AG09309 (cell line): ENCODE measurements around the gene RELCH.

Source experiments
- DNase-seq: peaks from one replicate; pipeline ENCODE4 v3.0.0-alpha.2; 2010; ENCODE audit warnings: low read depth
- H3K4me3 ChIP-seq: 2 replicates; pipeline ENCODE4 v1.5.1; 2011; ENCODE audit warnings: mild to moderate bottlenecking, low read depth, low read length, moderate library complexity; ENCODE audit not compliant: control insufficient read depth
- TF ChIP-seq, protein P1 (sequence below): IDR thresholded peaks from 2 replicates; pipeline ENCODE4 v1.5.1; 2011; ENCODE audit warnings: mild to moderate bottlenecking, low read depth, low read length, inconsistent platforms; ENCODE audit not compliant: insufficient read depth, control insufficient read depth; ENCODE audit errors: missing control alignments

The RELCH gene

GRCh38 chr18:62200121-62200914, 13.3 kb downstream of the RELCH start:
- TF ChIP-seq, protein P1, sequence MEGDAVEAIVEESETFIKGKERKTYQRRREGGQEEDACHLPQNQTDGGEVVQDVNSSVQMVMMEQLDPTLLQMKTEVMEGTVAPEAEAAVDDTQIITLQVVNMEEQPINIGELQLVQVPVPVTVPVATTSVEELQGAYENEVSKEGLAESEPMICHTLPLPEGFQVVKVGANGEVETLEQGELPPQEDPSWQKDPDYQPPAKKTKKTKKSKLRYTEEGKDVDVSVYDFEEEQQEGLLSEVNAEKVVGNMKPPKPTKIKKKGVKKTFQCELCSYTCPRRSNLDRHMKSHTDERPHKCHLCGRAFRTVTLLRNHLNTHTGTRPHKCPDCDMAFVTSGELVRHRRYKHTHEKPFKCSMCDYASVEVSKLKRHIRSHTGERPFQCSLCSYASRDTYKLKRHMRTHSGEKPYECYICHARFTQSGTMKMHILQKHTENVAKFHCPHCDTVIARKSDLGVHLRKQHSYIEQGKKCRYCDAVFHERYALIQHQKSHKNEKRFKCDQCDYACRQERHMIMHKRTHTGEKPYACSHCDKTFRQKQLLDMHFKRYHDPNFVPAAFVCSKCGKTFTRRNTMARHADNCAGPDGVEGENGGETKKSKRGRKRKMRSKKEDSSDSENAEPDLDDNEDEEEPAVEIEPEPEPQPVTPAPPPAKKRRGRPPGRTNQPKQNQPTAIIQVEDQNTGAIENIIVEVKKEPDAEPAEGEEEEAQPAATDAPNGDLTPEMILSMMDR = no peak
- DNase-seq = no peak

GRCh38 chr18:62201870-62202269, 14.8 kb downstream of the RELCH start:
- no peak overlapping the region for H3K4me3 ChIP-seq
- TF ChIP-seq, protein P1 = no peak
- DNase-seq = no peak

More at GRCh38 chr18:62200121-62200914, 13.3 kb downstream of the RELCH start:
- no peak overlapping the region for H3K4me3 ChIP-seq

GRCh38 chr18:62205824-62206223, 18.8 kb downstream of the RELCH start:
- no peak overlapping the region for H3K4me3 ChIP-seq
- DNase-seq = no peak
- TF ChIP-seq, protein P1 = no peak

GRCh38 chr18:62206593-62206992, 19.5 kb downstream of the RELCH start:
- no peak for DNase-seq
- TF ChIP-seq, protein P1 = no peak

GRCh38 chr18:62209046-62209445, 22.0 kb downstream of the RELCH start:
- TF ChIP-seq, protein P1 = no peak
- H3K4me3 ChIP-seq = no peak overlapping the region
- DNase-seq = no peak

More at GRCh38 chr18:62206593-62206992, 19.5 kb downstream of the RELCH start:
- H3K4me3 ChIP-seq = no peak overlapping the region

DNA sequence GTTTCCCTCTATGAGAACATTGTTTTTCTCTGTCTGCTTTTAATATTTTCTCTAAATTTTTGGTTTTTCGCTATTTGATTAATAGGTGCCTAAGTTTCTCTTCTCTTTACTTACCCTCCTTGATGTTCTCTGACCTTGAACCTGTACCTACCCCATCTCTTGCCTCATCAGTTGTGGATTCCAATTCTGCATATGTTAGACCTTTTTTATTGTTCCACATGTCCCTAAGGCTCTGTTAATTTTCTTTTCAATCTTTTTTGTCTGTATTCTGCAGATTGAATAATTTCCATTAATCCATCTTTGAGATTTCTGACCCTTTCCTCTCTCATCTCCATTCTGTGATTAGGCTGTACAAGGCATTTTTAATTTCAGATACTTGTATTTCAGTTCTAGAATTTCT, 23.1 kb downstream of the RELCH start:
- no peak for DNase-seq
- H3K4me3 ChIP-seq = no peak overlapping the region
- TF ChIP-seq, protein P1 = no peak
